ENCODE results near the gene ZBTB32. TPM values are rescaled to one million over a fixed set of nuclear protein-coding genes. Genes with fewer than 3 reads are reported as not detected.
A peak's percentile ranks its signal among the peaks of the same experiment; 100 is the strongest.

Gene ZBTB32
- total and polyA plus RNA-seq, 2 of the 8 experiments (the other 6 are each of a cell fraction or from before 2014, with no cell fraction given), result 0.11 to 0.50 TPM

DNA sequence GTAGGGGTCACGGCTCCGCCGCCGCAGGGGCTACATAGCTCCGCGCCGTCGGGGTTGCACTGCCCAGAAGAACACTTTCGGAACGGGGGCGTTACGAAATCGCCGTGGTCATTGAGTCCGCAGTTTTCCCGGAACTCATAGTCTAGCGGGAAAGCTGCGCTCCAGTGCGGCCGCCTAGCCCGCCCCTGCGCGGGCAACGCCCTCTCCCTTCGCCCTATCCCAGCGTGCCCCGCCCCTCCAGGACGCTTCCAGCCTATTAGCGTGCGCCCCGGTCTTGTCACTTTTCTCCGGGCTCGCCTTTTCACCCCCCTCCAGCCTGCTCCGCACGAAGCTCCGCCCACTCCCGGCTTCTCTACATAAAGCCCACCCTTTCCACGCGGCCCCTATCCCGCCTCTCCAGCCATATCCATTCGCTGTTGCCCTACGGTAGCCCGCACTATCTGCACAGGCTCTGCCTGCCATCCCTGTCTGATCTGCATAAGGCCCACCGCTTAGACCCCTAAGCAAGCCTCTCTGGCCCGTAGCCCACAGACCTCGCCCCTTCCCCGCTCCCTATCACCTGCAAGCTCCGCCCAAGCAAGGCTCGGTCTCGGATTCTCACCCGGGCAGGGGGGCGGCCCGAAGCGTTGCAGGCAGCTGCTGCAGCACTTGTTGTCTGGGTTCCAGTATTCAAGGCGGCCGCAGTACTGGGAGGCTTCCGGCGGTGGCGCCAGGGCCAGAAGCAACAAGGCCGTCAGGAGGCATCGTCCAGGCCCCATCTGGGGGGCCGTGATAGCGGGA lies 36.3 kb downstream of the ZBTB32 start (continued):
- no peak for TF ChIP-seq GTF2F1 (IDR thresholded peaks at IDR 0.05; ENCODE audit: borderline replicate concordance, low read depth, low read length)
- no peak for TF ChIP-seq POU5F1 (IDR thresholded peaks at IDR 0.05; ENCODE audit: low read depth, low read length)
- no peak for TF ChIP-seq NANOG (IDR thresholded peaks at IDR 0.05; ENCODE audit: insufficient read depth, low read depth, low read length, poor library complexity, severe bottlenecking)
- no peak for TF ChIP-seq JUND (IDR thresholded peaks at IDR 0.05; ENCODE audit: low read length)
- TF ChIP-seq, protein P1, sequence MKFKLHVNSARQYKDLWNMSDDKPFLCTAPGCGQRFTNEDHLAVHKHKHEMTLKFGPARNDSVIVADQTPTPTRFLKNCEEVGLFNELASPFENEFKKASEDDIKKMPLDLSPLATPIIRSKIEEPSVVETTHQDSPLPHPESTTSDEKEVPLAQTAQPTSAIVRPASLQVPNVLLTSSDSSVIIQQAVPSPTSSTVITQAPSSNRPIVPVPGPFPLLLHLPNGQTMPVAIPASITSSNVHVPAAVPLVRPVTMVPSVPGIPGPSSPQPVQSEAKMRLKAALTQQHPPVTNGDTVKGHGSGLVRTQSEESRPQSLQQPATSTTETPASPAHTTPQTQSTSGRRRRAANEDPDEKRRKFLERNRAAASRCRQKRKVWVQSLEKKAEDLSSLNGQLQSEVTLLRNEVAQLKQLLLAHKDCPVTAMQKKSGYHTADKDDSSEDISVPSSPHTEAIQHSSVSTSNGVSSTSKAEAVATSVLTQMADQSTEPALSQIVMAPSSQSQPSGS (IDR thresholded peaks at IDR 0.05; ENCODE audit: low read length), result no peak
- no peak for TF ChIP-seq KDM5A (IDR thresholded peaks at IDR 0.05; ENCODE audit: low read length)
- TF ChIP-seq ASH2L (IDR thresholded peaks at IDR 0.05; ENCODE audit: low read length), result peak; percentile 40
- no peak for TF ChIP-seq TCF12 (IDR thresholded peaks at IDR 0.05; ENCODE audit: low read depth, low read length)
- TF ChIP-seq RNF2 (IDR thresholded peaks at IDR 0.05; ENCODE audit: borderline replicate concordance, low read depth, low read length, missing control alignments, poor library complexity, severe bottlenecking), result no peak
